Fibroblast of lung (primary cell): ENCODE results near the gene IGF2R.

Experiments
- CTCF ChIP-seq, 2 donors: IDR thresholded peaks in 1 of 2; conservative IDR thresholded peaks in 1 of 2; 1 replicate in 1 of 2; 2 replicates in 1 of 2; pipeline ENCODE4 v1.5.1; 2011 to 2012; ENCODE audit warnings: low read length in 2 of 2, control low read depth in 1 of 2, inconsistent platforms in 1 of 2, low read depth in 1 of 2, mild to moderate bottlenecking in 1 of 2
- EZH2 ChIP-seq: IDR thresholded peaks from 2 replicates; pipeline ENCODE4 v1.5.1; 2012; ENCODE audit warnings: low read length, control low read depth, mild to moderate bottlenecking; ENCODE audit errors: missing control alignments

- TF ChIP-seq CTCF (conservative IDR thresholded peaks at IDR 0.05 in 1 of 2, IDR thresholded peaks at IDR 0.05 in 1 of 2; ENCODE audit: low read depth in 1 of 2, low read length in 2 of 2) (no peak), EZH2 (no peak)
Measured at GRCh38 chr6:159929819-159930218, 39.1 kb upstream of the IGF2R start.
